ENCODE data around the gene SLC7A5.

GRCh38 chr16:87839542-87840270, 29.6 kb downstream of the SLC7A5 start:
- TF ChIP-seq POLR2A (IDR thresholded peaks at IDR 0.05; ENCODE audit: low read depth, low read length) (no peak), TAF1 (IDR thresholded peaks at IDR 0.05; ENCODE audit: low read depth, low read length) (no peak)
